GM10266 (cell line): ENCODE measurements around the gene FKBP7.

Experiments used
- DNase-seq: peaks from one replicate; pipeline ENCODE4 v3.0.0; 2012; ENCODE audit errors: extremely low spot score
- TF ChIP-seq, protein P1 (sequence below): IDR thresholded peaks from 2 replicates; pipeline ENCODE4 v1.5.1; 2012; ENCODE audit warnings: mild to moderate bottlenecking, low read depth; ENCODE audit not compliant: control insufficient read depth, insufficient read depth; ENCODE audit errors: missing control alignments

FKBP7 gene

DNA sequence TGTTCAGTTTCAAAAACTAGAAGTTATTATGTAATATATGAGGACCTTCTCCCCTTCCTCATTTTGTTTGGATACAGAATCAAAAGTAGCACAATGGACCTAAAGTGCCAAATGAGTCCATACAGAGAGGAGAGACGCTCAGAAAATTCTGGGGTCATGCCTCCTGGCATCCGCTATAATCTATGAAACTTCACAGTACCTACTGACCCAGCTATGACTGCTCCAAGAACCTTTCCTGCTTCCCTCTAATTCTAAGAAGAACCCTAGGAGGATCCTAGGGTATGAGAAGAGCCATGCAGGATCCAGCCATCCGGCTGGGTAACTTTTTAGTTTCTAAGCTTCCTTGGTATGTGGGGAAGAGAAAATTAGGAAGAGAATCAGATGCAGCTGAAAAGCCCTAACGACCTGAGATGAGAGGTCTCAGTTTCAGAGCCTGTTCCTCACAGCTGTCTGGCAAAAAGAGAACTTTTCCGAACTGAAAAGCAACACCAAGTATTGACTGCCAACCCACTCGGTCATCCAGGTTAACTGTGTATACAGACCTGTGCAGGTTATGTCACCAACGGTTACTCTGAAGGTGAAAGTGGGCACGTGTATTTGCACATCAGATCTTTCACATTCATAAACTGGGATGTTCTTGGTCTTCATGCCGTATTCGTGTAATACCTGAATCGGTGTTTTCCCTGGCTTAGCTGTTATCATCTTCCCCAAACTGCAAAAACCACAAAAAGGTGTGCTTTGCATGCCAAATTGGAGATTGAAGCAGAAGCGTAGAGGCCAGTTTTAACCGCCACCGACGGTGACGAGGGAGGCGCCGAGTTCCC, 28.5 kb downstream of the FKBP7 start:
- DNase-seq = no peak
- TF ChIP-seq, protein P1, sequence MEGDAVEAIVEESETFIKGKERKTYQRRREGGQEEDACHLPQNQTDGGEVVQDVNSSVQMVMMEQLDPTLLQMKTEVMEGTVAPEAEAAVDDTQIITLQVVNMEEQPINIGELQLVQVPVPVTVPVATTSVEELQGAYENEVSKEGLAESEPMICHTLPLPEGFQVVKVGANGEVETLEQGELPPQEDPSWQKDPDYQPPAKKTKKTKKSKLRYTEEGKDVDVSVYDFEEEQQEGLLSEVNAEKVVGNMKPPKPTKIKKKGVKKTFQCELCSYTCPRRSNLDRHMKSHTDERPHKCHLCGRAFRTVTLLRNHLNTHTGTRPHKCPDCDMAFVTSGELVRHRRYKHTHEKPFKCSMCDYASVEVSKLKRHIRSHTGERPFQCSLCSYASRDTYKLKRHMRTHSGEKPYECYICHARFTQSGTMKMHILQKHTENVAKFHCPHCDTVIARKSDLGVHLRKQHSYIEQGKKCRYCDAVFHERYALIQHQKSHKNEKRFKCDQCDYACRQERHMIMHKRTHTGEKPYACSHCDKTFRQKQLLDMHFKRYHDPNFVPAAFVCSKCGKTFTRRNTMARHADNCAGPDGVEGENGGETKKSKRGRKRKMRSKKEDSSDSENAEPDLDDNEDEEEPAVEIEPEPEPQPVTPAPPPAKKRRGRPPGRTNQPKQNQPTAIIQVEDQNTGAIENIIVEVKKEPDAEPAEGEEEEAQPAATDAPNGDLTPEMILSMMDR = no peak

DNA sequence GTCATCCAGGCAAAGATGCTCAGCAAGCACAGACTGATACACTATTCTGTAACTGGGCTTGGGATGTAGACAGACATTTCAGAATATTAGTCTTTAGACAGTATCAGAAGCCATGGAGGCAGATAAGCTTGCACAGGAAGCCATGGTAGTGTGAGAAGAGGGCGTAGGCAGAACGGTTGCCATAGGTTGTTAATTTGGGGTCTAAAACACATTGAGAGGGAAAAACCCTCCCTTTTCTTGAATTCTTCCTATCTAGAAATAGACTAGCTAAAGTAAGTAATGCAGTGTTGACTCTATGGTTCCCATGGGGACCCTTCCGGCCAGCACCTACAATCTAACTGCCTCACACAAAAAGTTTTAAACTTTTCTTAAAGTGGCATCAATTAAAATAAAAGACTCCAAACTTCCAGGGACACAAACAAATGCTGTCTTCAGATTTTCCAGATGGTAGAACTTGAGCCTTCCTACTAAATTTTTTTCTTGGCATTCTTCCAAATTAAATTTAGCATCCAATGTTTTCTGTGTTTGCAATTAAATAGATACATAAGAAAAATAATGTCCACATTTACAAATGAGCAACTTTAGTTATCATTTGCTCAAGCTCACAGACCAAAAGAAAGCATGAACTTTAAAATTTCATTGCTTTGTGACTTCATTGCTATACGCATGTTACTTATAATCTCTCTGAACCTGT, 29.3 kb downstream of the FKBP7 start:
- TF ChIP-seq, protein P1 = no peak
- DNase-seq = peak; percentile 55

DNA sequence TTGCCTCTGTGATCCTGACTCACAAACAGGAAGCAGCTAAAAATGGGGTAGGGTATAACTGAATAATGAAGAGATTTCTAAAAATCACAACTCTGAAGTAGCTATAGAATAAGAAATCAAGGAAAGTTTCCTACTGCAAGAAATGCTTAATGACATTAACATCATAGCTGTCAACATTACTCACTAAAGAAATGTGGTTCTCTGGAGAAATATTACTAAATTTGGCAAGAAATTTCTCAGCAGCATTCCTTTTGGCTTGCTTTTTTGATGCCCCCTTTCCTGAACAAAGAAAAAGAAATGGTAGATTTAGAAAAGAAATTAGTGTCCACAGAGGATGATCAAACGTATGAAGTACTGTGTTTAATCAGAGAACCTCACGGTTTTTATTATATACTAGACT, 37.0 kb downstream of the FKBP7 start:
- DNase-seq = no peak
- TF ChIP-seq, protein P1 = no peak

- TF ChIP-seq, protein P1 = no peak
- no peak for DNase-seq
Observed at GRCh38 chr2:178436662-178437061, 41.7 kb downstream of the FKBP7 start.

DNA sequence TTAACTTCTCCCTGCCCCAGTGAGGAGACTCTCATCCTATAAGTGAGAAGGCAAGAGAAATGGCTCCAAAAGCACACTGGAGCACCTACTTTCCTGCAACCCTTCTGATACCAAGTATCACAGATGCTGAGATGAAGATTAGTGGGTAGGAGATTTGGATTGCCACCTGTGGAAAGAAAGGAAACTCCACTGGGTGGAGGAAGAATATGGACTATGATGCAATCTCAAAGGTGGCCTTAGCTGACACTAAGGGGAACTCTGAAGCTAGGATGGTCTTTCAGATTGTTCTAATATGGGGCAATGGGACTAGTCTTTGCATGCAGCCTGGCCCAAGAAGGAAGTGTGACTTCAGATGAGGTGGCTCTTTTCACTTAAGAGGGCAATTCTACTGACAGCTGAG, 49.1 kb downstream of the FKBP7 start:
- DNase-seq = no peak
- TF ChIP-seq, protein P1 = no peak

GRCh38 chr2:178428396-178428806, 50.0 kb downstream of the FKBP7 start:
- TF ChIP-seq, protein P1 = no peak
- no peak for DNase-seq

- DNase-seq = no peak
- TF ChIP-seq, protein P1 = no peak
Observed at GRCh38 chr2:178427458-178427857, 50.9 kb downstream of the FKBP7 start.
